ENCODE measurements around the gene NUDT7. TPM values are rescaled to one million over a fixed set of nuclear protein-coding genes. Genes with fewer than 3 reads are reported as not detected.

Gene NUDT7
- total RNA-seq, 1 experiment from 2014 or later, result 5.2 TPM

DNA sequence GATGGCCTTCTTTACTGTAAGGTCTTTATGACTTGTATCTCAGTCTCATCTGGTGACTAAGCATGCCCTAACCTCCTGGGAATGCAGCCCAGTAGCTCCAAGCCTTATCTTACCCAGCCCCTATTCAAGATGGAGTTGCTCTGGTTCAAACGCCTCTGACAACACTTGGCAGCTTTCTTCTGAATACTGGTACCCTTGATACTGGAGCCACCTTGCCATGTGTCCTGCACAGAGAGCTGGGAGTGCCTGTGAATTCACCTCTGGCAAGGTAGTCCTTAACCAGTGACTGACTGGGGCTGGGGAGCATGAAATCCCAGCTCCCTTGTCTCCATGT is 17.2 kb downstream of the NUDT7 start:
- no peak for ATAC-seq
- intact Hi-C loops (cut with micrococcal nuclease), result no loop called here
- ChIA-PET RAD21 (ENCODE audit: low non-redundant PET in 1 of 2, low total read pairs in 2 of 2, uncharacterized antibody in 2 of 2, unreplicated experiment in 2 of 2) (no interaction called here), POLR2A (no interaction called here), CTCF (no interaction called here)
- no peak overlapping the region for H2AFZ ChIP-seq (ENCODE audit: low read depth, low read length, poor library complexity, severe bottlenecking)
- no peaks in the 10 kb centered on the region for H3K4me1 ChIP-seq (ENCODE audit: control insufficient read depth in 1 of 2, insufficient read depth in 2 of 2, low read length in 2 of 2)
- no peaks in the 10 kb centered on the region for H3K9me2 ChIP-seq (ENCODE audit: insufficient read depth)
- H3K27me3 ChIP-seq (ENCODE audit: insufficient read depth, low read length), result no peaks in the 10 kb centered on the region
- H4K20me1 ChIP-seq (ENCODE audit: insufficient read depth), result no peaks in the 10 kb centered on the region
- H3K4me2 ChIP-seq (ENCODE audit: low read length), result no peak overlapping the region
- no TSS peak for BruUV-seq (replicated peaks)
- H3K9ac ChIP-seq (ENCODE audit: low read length), result no peak overlapping the region
- no peaks in the 10 kb centered on the region for H3K79me2 ChIP-seq (ENCODE audit: insufficient read depth, low read length)
- H3K4me3 ChIP-seq (replicated peaks in 1 of 2; ENCODE audit: low read depth in 1 of 2, low read length in 2 of 2), result no peak overlapping the region
- no peaks in the 10 kb centered on the region for H3K9me3 ChIP-seq (ENCODE audit: control insufficient read depth in 1 of 2, insufficient read depth in 1 of 2, low read depth in 1 of 2, low read length in 2 of 2)
- TF ChIP-seq EZH2 (IDR thresholded peaks at IDR 0.05), result no peak
- TF ChIP-seq CEBPB (IDR thresholded peaks at IDR 0.05; ENCODE audit: low read depth), result no peak
- TF ChIP-seq POLR2AphosphoS5 (IDR thresholded peaks at IDR 0.05; ENCODE audit: low read depth, low read length), result no peak
- no peak for TF ChIP-seq EZH2phosphoT487 (IDR thresholded peaks at IDR 0.05; ENCODE audit: borderline replicate concordance)
- TF ChIP-seq EGR1 (IDR thresholded peaks at IDR 0.05; ENCODE audit: low read depth), result no peak
- TF ChIP-seq, protein P1, sequence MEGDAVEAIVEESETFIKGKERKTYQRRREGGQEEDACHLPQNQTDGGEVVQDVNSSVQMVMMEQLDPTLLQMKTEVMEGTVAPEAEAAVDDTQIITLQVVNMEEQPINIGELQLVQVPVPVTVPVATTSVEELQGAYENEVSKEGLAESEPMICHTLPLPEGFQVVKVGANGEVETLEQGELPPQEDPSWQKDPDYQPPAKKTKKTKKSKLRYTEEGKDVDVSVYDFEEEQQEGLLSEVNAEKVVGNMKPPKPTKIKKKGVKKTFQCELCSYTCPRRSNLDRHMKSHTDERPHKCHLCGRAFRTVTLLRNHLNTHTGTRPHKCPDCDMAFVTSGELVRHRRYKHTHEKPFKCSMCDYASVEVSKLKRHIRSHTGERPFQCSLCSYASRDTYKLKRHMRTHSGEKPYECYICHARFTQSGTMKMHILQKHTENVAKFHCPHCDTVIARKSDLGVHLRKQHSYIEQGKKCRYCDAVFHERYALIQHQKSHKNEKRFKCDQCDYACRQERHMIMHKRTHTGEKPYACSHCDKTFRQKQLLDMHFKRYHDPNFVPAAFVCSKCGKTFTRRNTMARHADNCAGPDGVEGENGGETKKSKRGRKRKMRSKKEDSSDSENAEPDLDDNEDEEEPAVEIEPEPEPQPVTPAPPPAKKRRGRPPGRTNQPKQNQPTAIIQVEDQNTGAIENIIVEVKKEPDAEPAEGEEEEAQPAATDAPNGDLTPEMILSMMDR (IDR thresholded peaks at IDR 0.05 in 2 of 3, conservative IDR thresholded peaks at IDR 0.05 in 1 of 3; ENCODE audit: borderline replicate concordance in 1 of 3, insufficient read depth in 1 of 3, low read depth in 2 of 3, low read length in 2 of 3), result no peak
- TF ChIP-seq CBX3 (IDR thresholded peaks at IDR 0.05; ENCODE audit: low read depth), result no peak
- no peak for TF ChIP-seq RAD21 (IDR thresholded peaks at IDR 0.05; ENCODE audit: low read depth)
- no peak for TF ChIP-seq TCF7L2 (IDR thresholded peaks at IDR 0.05; ENCODE audit: borderline replicate concordance, extremely low read depth, insufficient read depth, insufficient read length)
- no peak for TF ChIP-seq SIN3A (IDR thresholded peaks at IDR 0.05; ENCODE audit: low read depth)
- no peaks in the 10 kb centered on the region for H3K36me3 ChIP-seq (ENCODE audit: control insufficient read depth in 1 of 2, insufficient read depth in 2 of 2, low read length in 2 of 2)
- DNase-seq (ENCODE audit: low read depth, low spot score), result no peak
- no peak overlapping the region for H3K27ac ChIP-seq (ENCODE audit: low read depth, low read length)

DNA sequence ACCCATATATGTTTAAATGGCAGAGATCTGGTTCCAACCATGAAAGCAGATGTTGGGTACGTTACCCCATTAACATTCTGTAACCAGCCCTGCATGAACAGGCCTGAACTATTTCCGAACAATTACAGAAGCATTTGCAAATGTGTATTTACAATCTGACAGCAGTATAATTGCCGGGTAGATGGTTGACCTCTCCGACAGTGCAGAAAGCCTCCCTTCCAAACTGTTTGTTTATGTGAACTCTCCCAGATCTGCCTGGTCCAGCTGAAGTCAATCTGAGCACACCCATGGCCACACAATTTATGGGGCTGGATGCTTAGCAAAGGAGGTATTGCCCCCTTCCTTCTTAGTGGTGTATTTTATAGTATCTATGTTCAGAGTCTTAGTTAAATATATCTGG is 21.8 kb downstream of the NUDT7 start:
- BruUV-seq (replicated peaks), result no TSS peak
- Histone ChIP-seq H4K20me1 (ENCODE audit: insufficient read depth) (no peaks in the 10 kb centered on the region), H3K27ac (ENCODE audit: low read depth, low read length) (no peak overlapping the region), H3K4me3 (replicated peaks in 1 of 2; ENCODE audit: low read depth in 1 of 2, low read length in 2 of 2) (no peak overlapping the region), H3K9ac (ENCODE audit: low read length) (no peak overlapping the region), H3K4me2 (ENCODE audit: low read length) (no peak overlapping the region), H3K79me2 (ENCODE audit: insufficient read depth, low read length) (no peaks in the 10 kb centered on the region), H2AFZ (ENCODE audit: low read depth, low read length, poor library complexity, severe bottlenecking) (no peak overlapping the region), H3K9me3 (ENCODE audit: control insufficient read depth in 1 of 2, insufficient read depth in 1 of 2, low read depth in 1 of 2, low read length in 2 of 2) (no peaks in the 10 kb centered on the region), H3K9me2 (ENCODE audit: insufficient read depth) (no peaks in the 10 kb centered on the region), H3K27me3 (ENCODE audit: insufficient read depth, low read length) (peaks cover 23% of the 10 kb centered on the region), H3K36me3 (ENCODE audit: control insufficient read depth in 1 of 2, insufficient read depth in 2 of 2, low read length in 2 of 2) (no peaks in the 10 kb centered on the region), H3K4me1 (ENCODE audit: control insufficient read depth in 1 of 2, insufficient read depth in 2 of 2, low read length in 2 of 2) (no peaks in the 10 kb centered on the region)
- intact Hi-C loops (cut with micrococcal nuclease), result no loop called here
- CTCF ChIA-PET, result no interaction called here
- ATAC-seq (no peak), DNase-seq (ENCODE audit: low read depth, low spot score) (no peak)
- RAD21 ChIA-PET (ENCODE audit: low non-redundant PET in 1 of 2, low total read pairs in 2 of 2, uncharacterized antibody in 2 of 2, unreplicated experiment in 2 of 2), result no interaction called here
- POLR2A ChIA-PET, result no interaction called here
- TF ChIP-seq ZFX (IDR thresholded peaks at IDR 0.05) (no peak), YY1 (IDR thresholded peaks at IDR 0.05; ENCODE audit: extremely low read depth, insufficient replicate concordance, low read depth, low read length) (no peak), SIN3A (IDR thresholded peaks at IDR 0.05; ENCODE audit: low read depth) (no peak), ELF1 (IDR thresholded peaks at IDR 0.05; ENCODE audit: borderline replicate concordance, low read depth) (no peak), EZH2 (IDR thresholded peaks at IDR 0.05) (no peak), POLR2AphosphoS5 (IDR thresholded peaks at IDR 0.05; ENCODE audit: low read depth, low read length) (no peak), CEBPB (IDR thresholded peaks at IDR 0.05; ENCODE audit: low read depth) (no peak), EZH2phosphoT487 (IDR thresholded peaks at IDR 0.05; ENCODE audit: borderline replicate concordance) (no peak)
- TF ChIP-seq, protein P1 (IDR thresholded peaks at IDR 0.05 in 2 of 3, conservative IDR thresholded peaks at IDR 0.05 in 1 of 3; ENCODE audit: borderline replicate concordance in 1 of 3, insufficient read depth in 1 of 3, low read depth in 2 of 3, low read length in 2 of 3), result no peak
- TF ChIP-seq, protein P2, sequence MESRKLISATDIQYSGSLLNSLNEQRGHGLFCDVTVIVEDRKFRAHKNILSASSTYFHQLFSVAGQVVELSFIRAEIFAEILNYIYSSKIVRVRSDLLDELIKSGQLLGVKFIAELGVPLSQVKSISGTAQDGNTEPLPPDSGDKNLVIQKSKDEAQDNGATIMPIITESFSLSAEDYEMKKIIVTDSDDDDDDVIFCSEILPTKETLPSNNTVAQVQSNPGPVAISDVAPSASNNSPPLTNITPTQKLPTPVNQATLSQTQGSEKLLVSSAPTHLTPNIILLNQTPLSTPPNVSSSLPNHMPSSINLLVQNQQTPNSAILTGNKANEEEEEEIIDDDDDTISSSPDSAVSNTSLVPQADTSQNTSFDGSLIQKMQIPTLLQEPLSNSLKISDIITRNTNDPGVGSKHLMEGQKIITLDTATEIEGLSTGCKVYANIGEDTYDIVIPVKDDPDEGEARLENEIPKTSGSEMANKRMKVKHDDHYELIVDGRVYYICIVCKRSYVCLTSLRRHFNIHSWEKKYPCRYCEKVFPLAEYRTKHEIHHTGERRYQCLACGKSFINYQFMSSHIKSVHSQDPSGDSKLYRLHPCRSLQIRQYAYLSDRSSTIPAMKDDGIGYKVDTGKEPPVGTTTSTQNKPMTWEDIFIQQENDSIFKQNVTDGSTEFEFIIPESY (IDR thresholded peaks at IDR 0.05; ENCODE audit: extremely low read depth, insufficient replicate concordance, low read length), result no peak
